GM12878 (cell line): Measurements from ENCODE around the gene HPSE2. TPM values are rescaled to one million over a fixed set of nuclear protein-coding genes. Genes with fewer than 3 reads are reported as not detected.

ENCODE experiments used
- ATAC-seq: fragments of 200-7000 bp; cut with Tn5 transposase; 3 replicates; pipeline ENCODE4 v1.9.1; 2020; ENCODE audit warnings: mild to moderate bottlenecking, moderate library complexity
- BruUV-seq: library from RNA; stranded (reverse); fragments of 400-500 nt; replicated peaks from 2 replicates; lab custom pipeline; 2021; lab: Mats Ljungman, UMichigan
- CTCF ChIA-PET: fragments of 300-600 bp; sonication (Branson Sonifier 250); formaldehyde crosslinking; extraction: SDS; loops from one replicate; lab custom pipeline; 2021; ENCODE audit warnings: inconsistent platforms; lab: Yijun Ruan, JAX
- POLR2A ChIA-PET: fragments of 350-600 bp; formaldehyde crosslinking; extraction: SDS; loops from one replicate; lab custom pipeline; 2021; ENCODE audit warnings: inconsistent platforms; lab: Charles Lee
- RAD21 ChIA-PET: fragments of 300-600 bp; sonication (Branson Sonifier 250); formaldehyde crosslinking; loops from one replicate; lab custom pipeline; 2023; ENCODE audit warnings: antibody characterized with exemption; ENCODE audit not compliant: unreplicated experiment; lab: Charles Lee
- SMC1A ChIA-PET: fragments of 300-600 bp; sonication (Branson Sonifier 250); formaldehyde crosslinking; loops from one replicate; lab custom pipeline; 2023; ENCODE audit not compliant: unreplicated experiment, uncharacterized antibody; lab: Charles Lee
- DNase-seq: peaks from one replicate; pipeline ENCODE4 v3.0.0-alpha.2; 2011; ENCODE audit warnings: low read depth, low spot score
- FAIRE-seq: peaks from 3 replicates; lab custom pipeline; 2011; peaks lifted over from hg19 to GRCh38; lab: Jason Lieb, UNC
- H2AFZ ChIP-seq: 2 replicates; pipeline ENCODE4 v1.6.0; 2011; ENCODE audit warnings: low read depth, low read length, control low read depth; ENCODE audit not compliant: control insufficient read depth
- H3K27ac ChIP-seq: 2 replicates; pipeline ENCODE4 v1.5.1; 2011; ENCODE audit warnings: control low read depth; ENCODE audit not compliant: control insufficient read depth, insufficient read depth
- H3K27me3 ChIP-seq, 2 experiments: replicated peaks in 1 of 2; 2 replicates each; pipeline versions ENCODE4 v1.6.0 to v1.6.1; 2011; ENCODE audit warnings: low read length in 1 of 2; ENCODE audit not compliant: control insufficient read depth in 2 of 2, insufficient read depth in 2 of 2
- H3K36me3 ChIP-seq, 2 experiments: 2 replicates each; pipeline ENCODE4 v1.5.1; 2011; ENCODE audit warnings: low read length in 1 of 2; ENCODE audit not compliant: control insufficient read depth in 2 of 2, insufficient read depth in 2 of 2
- H3K4me1 ChIP-seq: 2 replicates; pipeline ENCODE4 v1.6.1; 2011; ENCODE audit warnings: mild to moderate bottlenecking, low read length, moderate library complexity, mixed read lengths; ENCODE audit not compliant: control insufficient read depth, insufficient read depth
- H3K4me2 ChIP-seq: 2 replicates; pipeline ENCODE4 v1.6.0; 2011; ENCODE audit warnings: control low read depth; ENCODE audit not compliant: control insufficient read depth, insufficient read depth
- H3K4me3 ChIP-seq: fragments of 200-600 bp; sonication (generic); 2 replicates; pipeline ENCODE4 v1.5.1; 2016
- H3K79me2 ChIP-seq: 2 replicates; pipeline ENCODE4 v1.6.0; 2011; ENCODE audit warnings: low read length; ENCODE audit not compliant: control insufficient read depth, insufficient read depth
- H3K9ac ChIP-seq: 2 replicates; pipeline ENCODE4 v1.8.0; 2011; ENCODE audit warnings: low read length, control low read depth, mixed read lengths; ENCODE audit not compliant: control insufficient read depth, insufficient read depth
- H3K9me3 ChIP-seq: replicated peaks from 3 replicates; pipeline ENCODE4 v1.5.1; 2011; ENCODE audit warnings: mild to moderate bottlenecking, low read length; ENCODE audit not compliant: control insufficient read depth, insufficient read depth
- H4K20me1 ChIP-seq: 2 replicates; pipeline ENCODE4 v1.6.0; 2011; ENCODE audit not compliant: control insufficient read depth, insufficient read depth
- BCL11A ChIP-seq: IDR thresholded peaks from 2 replicates; pipeline ENCODE4 v1.6.1; 2011; ENCODE audit warnings: low read depth, low read length
- CBX5 ChIP-seq: sonication (generic); IDR thresholded peaks from 2 replicates; pipeline ENCODE4 v1.6.1; 2016; ENCODE audit warnings: low read depth, moderate library complexity, mild to moderate bottlenecking, inconsistent platforms
- ESRRA ChIP-seq: IDR thresholded peaks from 2 replicates; pipeline ENCODE4 v1.6.1; 2012; ENCODE audit warnings: mild to moderate bottlenecking, low read length, improper control_type of control experiment
- HDAC6 ChIP-seq: fragments of 200-600 bp; sonication (generic); IDR thresholded peaks from one replicate; pipeline ENCODE4 v1.8.0; 2017; ENCODE audit warnings: antibody characterized with exemption; ENCODE audit not compliant: unreplicated experiment
- HSF1 ChIP-seq: fragments of 150-350 bp; IDR thresholded peaks from 2 replicates; pipeline ENCODE4 v1.6.1; 2014; ENCODE audit warnings: mild to moderate bottlenecking, low read depth, low read length
- IKZF1 ChIP-seq: fragments of 450-650 bp; conservative IDR thresholded peaks from 2 replicates; pipeline ENCODE4 v1.6.1; 2017; ENCODE audit warnings: antibody characterized with exemption, mild to moderate bottlenecking
- SMARCA5 ChIP-seq: fragments of 450-650 bp; IDR thresholded peaks from 2 replicates; pipeline ENCODE4 v1.6.1; 2017; ENCODE audit warnings: mild to moderate bottlenecking
- SREBF1 ChIP-seq: IDR thresholded peaks from 2 replicates; pipeline ENCODE4 v1.6.1; 2012; ENCODE audit warnings: mild to moderate bottlenecking, low read length
- TBL1XR1 ChIP-seq: IDR thresholded peaks from 2 replicates; pipeline ENCODE4 v1.6.1; 2012; ENCODE audit warnings: low read depth, low read length, improper control_type of control experiment
- YY1 ChIP-seq: IDR thresholded peaks from 2 replicates; pipeline ENCODE4 v1.6.1; 2011; ENCODE audit warnings: low read depth, mild to moderate bottlenecking, low read length
- ZNF622 ChIP-seq: fragments of 450-650 bp; IDR thresholded peaks from 2 replicates; pipeline ENCODE4 v1.6.1; 2017; ENCODE audit warnings: mild to moderate bottlenecking, inconsistent platforms
- WGBS: methylation state at CpG from one replicate; pipeline ENCODE4 v1.1.6; 2016; ENCODE audit warnings: low lambda C conversion rate; ENCODE audit not compliant: insufficient replicate concordance, insufficient coverage; ENCODE audit errors: missing lambda C conversion rate; 5-methylcytosine and 5-hydroxymethylcytosine counted together
- in situ Hi-C: fragments of 300-500 bp; cut with MboI; formaldehyde crosslinking; loops from 9 replicates; pipeline ENCODE4 v1.14.3; 2018; ENCODE audit warnings: mixed read lengths
- intact Hi-C: fragments of 100-400 bp; cut with micrococcal nuclease; formaldehyde crosslinking; loops from one replicate; pipeline ENCODE4 v1.14.2; 2022; ENCODE audit not compliant: unreplicated experiment
- polyA plus RNA-seq, 11 experiments: library from polyadenylated mRNA; depleted of rRNA in 4 of 11; unstranded in 6 of 11; stranded (reverse) in 5 of 11; fragments of >200 nt; fragmentation: Nextera tagmentation in 4 of 11; fragmentation: Illumina TruSeq in 1 of 11; extraction: Ambion mirVana in 4 of 11; extraction: Trizol in 1 of 11; gene quantifications; 1 replicate in 1 of 11; 2 replicates in 10 of 11; pipeline versions ENCODE4 v1.2.1 to v1.2.3, GENCODE V29; 2011 to 2016; ENCODE audit warnings: inconsistent platforms in 2 of 11, missing spikeins in 2 of 11, low read depth in 1 of 11
- total RNA-seq, 4 experiments: library from RNA; depleted of rRNA in 3 of 4; stranded (reverse); fragments of >200 nt in 3 of 4; fragmentation: Illumina TruSeq in 1 of 4; extraction: Trizol in 1 of 4; gene quantifications; 2 replicates each; pipeline versions ENCODE4 v1.2.1 to v1.2.3, GENCODE V29; 2013 to 2021
- TF ChIP-seq, protein P1 (sequence below): fragments of 450-650 bp; IDR thresholded peaks from 2 replicates; pipeline ENCODE4 v1.6.1; 2017; ENCODE audit warnings: antibody characterized with exemption, mild to moderate bottlenecking, moderate library complexity

The HPSE2 gene
- total and polyA plus RNA-seq, 10 of the 15 experiments (the other 5 are each of a cell fraction or from before 2014, with no cell fraction given): 0.06 TPM; not detected in 9

DNA sequence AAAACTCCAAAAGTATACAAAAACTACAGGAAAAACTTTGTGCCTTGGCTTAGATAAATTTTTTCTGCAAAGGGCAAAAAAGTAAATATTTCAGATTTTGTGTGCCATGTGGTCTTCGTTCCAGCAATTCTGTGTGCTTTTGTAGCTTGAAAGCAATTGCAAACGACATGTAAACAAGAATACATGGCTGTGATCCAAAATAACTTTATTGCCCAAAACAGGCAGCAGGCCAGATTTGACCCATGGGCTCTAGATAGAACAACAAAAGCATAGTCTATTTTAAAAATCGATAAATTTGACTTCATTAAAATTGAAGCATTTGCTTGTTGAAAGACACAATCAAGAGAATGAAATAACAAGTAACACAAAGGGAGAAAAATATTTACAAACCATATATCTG lies 336.6 kb downstream of the HPSE2 start:
- no peak for FAIRE-seq
- Histone ChIP-seq H3K4me2 (no peak overlapping the region), H3K4me1 (no peaks in the 10 kb centered on the region), H3K36me3 (no peaks in the 10 kb centered on the region), H2AFZ (no peak overlapping the region), H3K27me3 (no peaks in the 10 kb centered on the region), H3K27ac (no peak overlapping the region), H3K4me3 (no peak overlapping the region), H4K20me1 (no peaks in the 10 kb centered on the region), H3K9me3 (no peaks in the 10 kb centered on the region), H3K79me2 (no peaks in the 10 kb centered on the region), H3K9ac (no peak overlapping the region)
- 0% methylated on average over 3 of the region's 3 CpGs for WGBS
- DNase-seq: no peak
- in situ Hi-C loops (no loop called here), intact Hi-C loops (no loop called here)
- no TSS peak for BruUV-seq
- ChIA-PET CTCF (no interaction called here), RAD21 (no interaction called here), SMC1A (no interaction called here), POLR2A (no interaction called here)
- TF ChIP-seq TBL1XR1 (no peak), SREBF1 (no peak), ZNF622 (no peak), BCL11A (no peak)
- ATAC-seq: no peak

DNA sequence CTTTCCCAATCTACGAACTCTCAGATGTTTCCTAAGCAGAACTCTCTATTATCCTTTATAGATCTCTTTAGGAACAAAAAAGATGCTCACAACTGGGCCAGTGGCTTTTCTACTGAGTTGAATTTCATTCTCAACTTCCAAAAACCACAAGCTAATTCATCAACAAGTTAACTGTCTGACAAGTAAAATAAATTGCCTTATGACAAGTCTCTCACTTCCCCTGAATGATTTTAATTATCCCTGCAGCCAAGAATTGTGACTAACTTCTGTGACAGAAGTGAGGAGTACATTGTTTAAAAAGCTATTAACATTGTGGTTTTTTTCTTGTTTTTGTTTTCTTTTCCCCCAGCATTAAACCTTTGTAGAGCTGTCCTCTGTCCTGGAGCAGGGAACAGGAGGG lies 343.1 kb downstream of the HPSE2 start:
- whole genome bisulfite sequencing: 0% methylated on average over 1 of the region's 1 CpG
- H3K9ac ChIP-seq: no peak overlapping the region
- BruUV-seq: no TSS peak
- ATAC-seq (no peak), FAIRE-seq (no peak), DNase-seq (no peak)
- H4K20me1 ChIP-seq: no peaks in the 10 kb centered on the region
- no peaks in the 10 kb centered on the region for H3K79me2 ChIP-seq
- H2AFZ ChIP-seq: no peak overlapping the region
- H3K27ac ChIP-seq: no peak overlapping the region
- H3K27me3 ChIP-seq: no peaks in the 10 kb centered on the region
- H3K4me3 ChIP-seq: no peak overlapping the region
- ChIA-PET SMC1A (no interaction called here), POLR2A (interaction anchor here (0.6 kb wide), 1 partner anchor 9 kb away, joined by 3 read pairs; no protein-coding TSS in a partner anchor), RAD21 (no interaction called here), CTCF (interaction anchor here (0.6 kb wide), 1 partner anchor 41 kb away, joined by 3 read pairs; no protein-coding TSS in a partner anchor)
- in situ Hi-C loops (no loop called here), intact Hi-C loops (no loop called here)
- H3K4me1 ChIP-seq: no peaks in the 10 kb centered on the region
- H3K36me3 ChIP-seq: no peaks in the 10 kb centered on the region
- H3K9me3 ChIP-seq: no peaks in the 10 kb centered on the region
- H3K4me2 ChIP-seq: no peak overlapping the region
- no peak for TF ChIP-seq HSF1
- no peak for TF ChIP-seq YY1
- no peak for TF ChIP-seq SMARCA5
- TF ChIP-seq IKZF1: no peak
- no peak for TF ChIP-seq ESRRA
- TF ChIP-seq, protein P1, sequence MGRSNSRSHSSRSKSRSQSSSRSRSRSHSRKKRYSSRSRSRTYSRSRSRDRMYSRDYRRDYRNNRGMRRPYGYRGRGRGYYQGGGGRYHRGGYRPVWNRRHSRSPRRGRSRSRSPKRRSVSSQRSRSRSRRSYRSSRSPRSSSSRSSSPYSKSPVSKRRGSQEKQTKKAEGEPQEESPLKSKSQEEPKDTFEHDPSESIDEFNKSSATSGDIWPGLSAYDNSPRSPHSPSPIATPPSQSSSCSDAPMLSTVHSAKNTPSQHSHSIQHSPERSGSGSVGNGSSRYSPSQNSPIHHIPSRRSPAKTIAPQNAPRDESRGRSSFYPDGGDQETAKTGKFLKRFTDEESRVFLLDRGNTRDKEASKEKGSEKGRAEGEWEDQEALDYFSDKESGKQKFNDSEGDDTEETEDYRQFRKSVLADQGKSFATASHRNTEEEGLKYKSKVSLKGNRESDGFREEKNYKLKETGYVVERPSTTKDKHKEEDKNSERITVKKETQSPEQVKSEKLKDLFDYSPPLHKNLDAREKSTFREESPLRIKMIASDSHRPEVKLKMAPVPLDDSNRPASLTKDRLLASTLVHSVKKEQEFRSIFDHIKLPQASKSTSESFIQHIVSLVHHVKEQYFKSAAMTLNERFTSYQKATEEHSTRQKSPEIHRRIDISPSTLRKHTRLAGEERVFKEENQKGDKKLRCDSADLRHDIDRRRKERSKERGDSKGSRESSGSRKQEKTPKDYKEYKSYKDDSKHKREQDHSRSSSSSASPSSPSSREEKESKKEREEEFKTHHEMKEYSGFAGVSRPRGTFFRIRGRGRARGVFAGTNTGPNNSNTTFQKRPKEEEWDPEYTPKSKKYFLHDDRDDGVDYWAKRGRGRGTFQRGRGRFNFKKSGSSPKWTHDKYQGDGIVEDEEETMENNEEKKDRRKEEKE: no peak
- no peak for TF ChIP-seq CBX5
- TF ChIP-seq HDAC6: no peak
